HG02885 (cell line): ENCODE data around the gene CXXC1.
"Not testable (repeated sequence)": the region's sequence is repeated elsewhere in the genome, so short reads cannot be mapped to it uniquely, and the experiment has no call there.

ENCODE experiments used
- ATAC-seq: cut with Tn5 transposase; IDR thresholded peaks from one replicate; pipeline ENCODE4 v1.9.1; 2021; ENCODE audit warnings: mild to moderate bottlenecking; ENCODE audit not compliant: unreplicated experiment, poor library complexity

Gene CXXC1

GRCh38 chr18:50298443-50299284, 11.2 kb upstream of the CXXC1 start:
- no peak for ATAC-seq

- ATAC-seq, result peak; percentile 100
Observed at GRCh38 chr18:50297621-50298442, 10.3 kb upstream of the CXXC1 start.

GRCh38 chr18:50293039-50293438, 5.5 kb upstream of the CXXC1 start:
- ATAC-seq, result no peak

- no peak for ATAC-seq
Observed at GRCh38 chr18:50289108-50289443, 1.6 kb upstream of the CXXC1 start.

- not testable (repeated sequence) for ATAC-seq
Observed at GRCh38 chr18:50288348-50289107, 1.0 kb upstream of the CXXC1 start.

GRCh38 chr18:50287028-50287440, 458 bp downstream of the CXXC1 start:
- no peak for ATAC-seq

- ATAC-seq, result peak; percentile 13
Observed at GRCh38 chr18:50286391-50287027, 983 bp downstream of the CXXC1 start.

GRCh38 chr18:50285631-50286321, 1.7 kb downstream of the CXXC1 start:
- no peak for ATAC-seq

- ATAC-seq, result no peak
Observed at GRCh38 chr18:50285071-50285470, 2.4 kb downstream of the CXXC1 start.

- no peak for ATAC-seq
Observed at GRCh38 chr18:50284255-50284885, 3.1 kb downstream of the CXXC1 start.

GRCh38 chr18:50283469-50284209, 3.9 kb downstream of the CXXC1 start:
- ATAC-seq, result no peak

GRCh38 chr18:50282521-50283335, 4.8 kb downstream of the CXXC1 start:
- no peak for ATAC-seq

- no peak for ATAC-seq
Observed at GRCh38 chr18:50281972-50282520, 5.4 kb downstream of the CXXC1 start.

GRCh38 chr18:50281295-50281971, 6.1 kb downstream of the CXXC1 start, which contains the start of gene MBD1:
Gene MBD1, minus strand, starts transcription at chr18:50281523. Its CDS starts 1,531 bp downstream, at chr18:50279992.
- peak; percentile 90 for ATAC-seq

GRCh38 chr18:50280707-50281294, 6.7 kb downstream of the CXXC1 start:
- ATAC-seq, result no peak

GRCh38 chr18:50279752-50280151, 7.7 kb downstream of the CXXC1 start:
- no peak for ATAC-seq
